K562 (cell line): ENCODE data around the gene SMURF1. TPM values are rescaled to one million over a fixed set of nuclear protein-coding genes. Genes with fewer than 3 reads are reported as not detected.

Source experiments
- ATF3 ChIP-seq, 2 experiments: fragments of 450-650 bp in 1 of 2; sonication (generic) in 1 of 2; formaldehyde crosslinking in 1 of 2; IDR thresholded peaks in 1 of 2; conservative IDR thresholded peaks in 1 of 2; 2 replicates each; pipeline versions ENCODE4 v1.6.1 to v1.8.1; 2016 to 2023; ENCODE audit warnings: mild to moderate bottlenecking in 2 of 2, moderate library complexity in 2 of 2, inconsistent platforms in 1 of 2, missing genetic modification reagents in 1 of 2
- BCLAF1 ChIP-seq, 2 experiments: fragments of 450-650 bp in 1 of 2; IDR thresholded peaks; 2 replicates each; pipeline ENCODE4 v1.6.1; 2011 to 2017; ENCODE audit warnings: low read depth in 2 of 2, antibody characterized with exemption in 1 of 2, borderline replicate concordance in 1 of 2, low read length in 1 of 2, mild to moderate bottlenecking in 1 of 2, mixed read lengths in 1 of 2; ENCODE audit not compliant: control insufficient read depth in 1 of 2
- CBFA2T2 ChIP-seq: fragments of 450-650 bp; conservative IDR thresholded peaks from 2 replicates; pipeline ENCODE4 v1.6.1; 2017; ENCODE audit warnings: mild to moderate bottlenecking
- CTBP1 ChIP-seq: fragments of 450-650 bp; IDR thresholded peaks from 2 replicates; pipeline ENCODE4 v1.6.1; 2016; ENCODE audit warnings: borderline replicate concordance
- FOXM1 ChIP-seq, 2 experiments: fragments of 450-650 bp in 1 of 2; sonication (generic) in 1 of 2; formaldehyde crosslinking in 1 of 2; IDR thresholded peaks; 2 replicates each; pipeline versions ENCODE4 v1.6.1 to v1.9.0; 2017 to 2022; ENCODE audit warnings: low read depth in 2 of 2, mild to moderate bottlenecking in 2 of 2, missing genetic modification reagents in 1 of 2, moderate library complexity in 1 of 2
- MED1 ChIP-seq: sonication (generic); formaldehyde crosslinking; IDR thresholded peaks from 2 replicates; pipeline ENCODE4 v1.8.1; 2023; ENCODE audit warnings: missing genetic modification reagents, borderline replicate concordance
- SMAD4 ChIP-seq: fragments of 250-450 bp; sonication (Bioruptor Pico); conservative IDR thresholded peaks from 2 replicates; pipeline ENCODE4 v1.8.0; 2021; ENCODE audit warnings: inconsistent platforms, mild to moderate bottlenecking, moderate library complexity
- SMARCB1 ChIP-seq: IDR thresholded peaks from 2 replicates; pipeline ENCODE4 v1.6.1; 2011; ENCODE audit warnings: improper control_type of control experiment, low read depth; ENCODE audit not compliant: insufficient read length
- TCF7L2 ChIP-seq: fragments of 150-350 bp; IDR thresholded peaks from 2 replicates; pipeline ENCODE4 v1.6.1; 2016; ENCODE audit warnings: low read depth, mild to moderate bottlenecking, low read length, moderate library complexity
- TRIM25 ChIP-seq: fragments of 450-650 bp; IDR thresholded peaks from 2 replicates; pipeline ENCODE4 v1.7.0; 2016; ENCODE audit warnings: borderline replicate concordance
- ZNF764 ChIP-seq: fragments of 250-450 bp; sonication (Bioruptor Pico); IDR thresholded peaks from 2 replicates; pipeline ENCODE4 v1.4.0; 2020; ENCODE audit warnings: low read depth, mild to moderate bottlenecking, moderate library complexity
- polyA plus RNA-seq, 8 experiments: library from polyadenylated mRNA; depleted of rRNA in 4 of 8; stranded (reverse) in 5 of 8; unstranded in 3 of 8; fragments of >200 nt; fragmentation: Nextera tagmentation in 2 of 8; fragmentation: Illumina TruSeq in 1 of 8; extraction: Ambion mirVana in 2 of 8; extraction: Trizol in 1 of 8; gene quantifications; 2 replicates each; pipeline versions ENCODE4 v1.2.1 to v1.2.3, GENCODE V29; 2011 to 2014; ENCODE audit warnings: inconsistent platforms in 1 of 8, missing spikeins in 1 of 8
- total RNA-seq, 7 experiments: library from RNA; depleted of rRNA in 6 of 7; stranded (reverse); fragments of >200 nt in 6 of 7; fragmentation: Illumina TruSeq in 2 of 7; extraction: Trizol in 2 of 7; gene quantifications; 2 replicates each; pipeline versions ENCODE4 v1.2.1 to v1.2.3, GENCODE V29; 2011 to 2021; ENCODE audit warnings: low replicate concordance in 1 of 7

The SMURF1 gene
- total and polyA plus RNA-seq, 9 of the 15 experiments (the other 6 are each of a cell fraction or from before 2014, with no cell fraction given) = 1.0 to 20.1 (median 12.6) TPM

GRCh38 chr7:99098286-99098823 is 45.6 kb downstream of the SMURF1 start (continued):
- no peak for TF ChIP-seq ATF3 (IDR thresholded peaks at IDR 0.05)
- TF ChIP-seq ATF3 (CRISPR knock-in tag; conservative IDR thresholded peaks at IDR 0.05) = no peak
- no peak for TF ChIP-seq SMAD4 (CRISPR knock-in tag)
- no peak for TF ChIP-seq ZNF764 (CRISPR knock-in tag)
- no peak for TF ChIP-seq TCF7L2
- TF ChIP-seq BCLAF1 (IDR thresholded peaks at IDR 0.05; ENCODE audit: borderline replicate concordance in 1 of 2, control insufficient read depth in 1 of 2, low read depth in 2 of 2, low read length in 1 of 2) = no peak
- no peak for TF ChIP-seq SMARCB1
- TF ChIP-seq CBFA2T2 = no peak
- TF ChIP-seq CTBP1 = no peak
- no peak for TF ChIP-seq MED1
- no peak for TF ChIP-seq FOXM1 (IDR thresholded peaks at IDR 0.05; ENCODE audit: low read depth)
- TF ChIP-seq FOXM1 (CRISPR knock-in tag; IDR thresholded peaks at IDR 0.05; ENCODE audit: low read depth) = no peak
- no peak for TF ChIP-seq TRIM25
